ENCODE measurements around the gene COP1. TPM values are rescaled to one million over a fixed set of nuclear protein-coding genes. Genes with fewer than 3 reads are reported as not detected.

The COP1 gene
- total and polyA plus RNA-seq, 2 donors (not counting 3 experiments of a cell fraction or from before 2014, with no cell fraction given): 16.5 to 40.9 TPM

DNA sequence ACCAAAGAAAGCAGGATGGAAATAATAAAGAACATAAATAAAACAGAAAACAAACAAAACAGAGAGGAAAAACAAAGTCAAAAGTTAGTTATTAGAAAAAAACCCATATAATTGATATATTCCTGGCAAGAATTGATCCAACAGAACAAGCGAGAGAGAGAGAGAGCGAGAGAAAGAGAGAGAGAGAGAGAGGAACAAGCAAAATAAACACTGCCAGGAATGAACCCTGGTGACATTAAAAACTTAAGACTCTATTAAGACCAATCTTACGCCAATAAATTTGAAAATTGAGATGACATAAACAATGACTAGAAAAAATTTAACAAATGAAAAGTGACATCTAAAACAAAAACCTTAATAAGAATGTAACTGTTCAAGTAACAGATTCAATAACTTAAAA lies 64.1 kb downstream of the COP1 start:
- intact Hi-C loops (cut with micrococcal nuclease) (no loop called here), dilution Hi-C loops (cut with MboI; ENCODE audit: extremely low pct_ligation_motif_present, low sequenced_read_pairs) (no loop called here)
- Histone ChIP-seq H3K9me1 (replicated peaks; ENCODE audit: control insufficient read depth, extremely low read depth, insufficient read depth, low read length) (no peaks in the 10 kb centered on the region), H3K4me2 (ENCODE audit: insufficient read depth, low read length) (no peak overlapping the region), H3K27me3 (ENCODE audit: control insufficient read depth in 2 of 2, insufficient read depth in 2 of 2, low read length in 2 of 2) (no peaks in the 10 kb centered on the region), H3K79me2 (ENCODE audit: control insufficient read depth, insufficient read depth, low read length) (peaks cover 83% of the 10 kb centered on the region), H3K9me3 (replicated peaks; ENCODE audit: control insufficient read depth, insufficient read depth, low read length) (no peaks in the 10 kb centered on the region), H3K4me3 (replicated peaks in 1 of 3; ENCODE audit: insufficient read depth in 1 of 3, low read depth in 1 of 3, low read length in 3 of 3) (no peak overlapping the region), H3K36me3 (ENCODE audit: control insufficient read depth in 2 of 2, extremely low read depth in 1 of 2, insufficient read depth in 2 of 2, low read length in 2 of 2) (peaks cover 0 to 2% of the 10 kb centered on the region in 2 experiments), H3K9ac (replicated peaks; ENCODE audit: extremely low read depth, insufficient read depth, low read length) (no peak overlapping the region), H2AFZ (ENCODE audit: low read depth, low read length) (no peak overlapping the region), H3K4me1 (ENCODE audit: control insufficient read depth, extremely low read depth, insufficient read depth, low read length) (no peaks in the 10 kb centered on the region), H4K20me1 (replicated peaks; ENCODE audit: control insufficient read depth, extremely low read depth, insufficient read depth, low read length) (peaks cover 9% of the 10 kb centered on the region), H3K27ac (ENCODE audit: insufficient read depth, low read depth, low read length) (no peak overlapping the region)
- DNase-seq (ENCODE audit: low read depth, low spot score) (no peak), FAIRE-seq (no peak)
- ChIA-PET POLR2A (no interaction called here), CTCF (no interaction called here)
- no TSS peak for BruUV-seq (replicated peaks)
- TF ChIP-seq JUN (IDR thresholded peaks at IDR 0.05; ENCODE audit: borderline replicate concordance, insufficient read depth, insufficient read length, low read depth) (no peak), GATA2 (IDR thresholded peaks at IDR 0.05; ENCODE audit: insufficient read depth, insufficient read length, low read depth, low read length) (no peak), POLR2AphosphoS5 (IDR thresholded peaks at IDR 0.05; ENCODE audit: insufficient read depth, low read depth, low read length) (no peak), FOS (IDR thresholded peaks at IDR 0.05; ENCODE audit: borderline replicate concordance, insufficient read depth, low read length) (no peak), POLR2A (IDR thresholded peaks at IDR 0.05; ENCODE audit: low read depth, low read length) (no peak), MYC (IDR thresholded peaks at IDR 0.05; ENCODE audit: low read depth, low read length) (no peak), EZH2 (IDR thresholded peaks at IDR 0.05; ENCODE audit: borderline replicate concordance, low read depth, low read length, severe bottlenecking) (no peak)
- TF ChIP-seq, protein P1, sequence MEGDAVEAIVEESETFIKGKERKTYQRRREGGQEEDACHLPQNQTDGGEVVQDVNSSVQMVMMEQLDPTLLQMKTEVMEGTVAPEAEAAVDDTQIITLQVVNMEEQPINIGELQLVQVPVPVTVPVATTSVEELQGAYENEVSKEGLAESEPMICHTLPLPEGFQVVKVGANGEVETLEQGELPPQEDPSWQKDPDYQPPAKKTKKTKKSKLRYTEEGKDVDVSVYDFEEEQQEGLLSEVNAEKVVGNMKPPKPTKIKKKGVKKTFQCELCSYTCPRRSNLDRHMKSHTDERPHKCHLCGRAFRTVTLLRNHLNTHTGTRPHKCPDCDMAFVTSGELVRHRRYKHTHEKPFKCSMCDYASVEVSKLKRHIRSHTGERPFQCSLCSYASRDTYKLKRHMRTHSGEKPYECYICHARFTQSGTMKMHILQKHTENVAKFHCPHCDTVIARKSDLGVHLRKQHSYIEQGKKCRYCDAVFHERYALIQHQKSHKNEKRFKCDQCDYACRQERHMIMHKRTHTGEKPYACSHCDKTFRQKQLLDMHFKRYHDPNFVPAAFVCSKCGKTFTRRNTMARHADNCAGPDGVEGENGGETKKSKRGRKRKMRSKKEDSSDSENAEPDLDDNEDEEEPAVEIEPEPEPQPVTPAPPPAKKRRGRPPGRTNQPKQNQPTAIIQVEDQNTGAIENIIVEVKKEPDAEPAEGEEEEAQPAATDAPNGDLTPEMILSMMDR (IDR thresholded peaks at IDR 0.05; ENCODE audit: extremely low read depth in 1 of 2, insufficient read depth in 1 of 2, low read depth in 1 of 2, low read length in 2 of 2): no peak
- TF ChIP-seq, protein P2, sequence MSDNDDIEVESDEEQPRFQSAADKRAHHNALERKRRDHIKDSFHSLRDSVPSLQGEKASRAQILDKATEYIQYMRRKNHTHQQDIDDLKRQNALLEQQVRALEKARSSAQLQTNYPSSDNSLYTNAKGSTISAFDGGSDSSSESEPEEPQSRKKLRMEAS (IDR thresholded peaks at IDR 0.05; ENCODE audit: insufficient read depth, insufficient read length): no peak

All from endothelial cell of umbilical vein (primary cell).